Transverse colon (tissue), 4 donors: Measurements from ENCODE around the gene NUP93. TPM values are rescaled to one million over a fixed set of nuclear protein-coding genes. Genes with fewer than 3 reads are reported as not detected.

Experiments used
- DNase-seq: peaks from one replicate; pipeline ENCODE4 v3.0.0-alpha.2; 2019
- H3K27ac ChIP-seq, 4 donors: fragments of 200-600 bp; sonication (generic); 2 replicates each; pipeline ENCODE4 v1.5.1; 2016 to 2018; ENCODE audit warnings: inconsistent platforms in 4 of 4
- H3K27me3 ChIP-seq: fragments of 200-600 bp; sonication (generic); 2 replicates; pipeline ENCODE4 v1.5.1; 2017; ENCODE audit warnings: inconsistent platforms
- H3K36me3 ChIP-seq, 4 donors: fragments of 200-600 bp; sonication (generic); 2 replicates each; pipeline ENCODE4 v1.5.1; 2017 to 2019; ENCODE audit warnings: inconsistent platforms in 4 of 4
- H3K4me1 ChIP-seq, 4 donors: fragments of 200-600 bp; sonication (generic); 2 replicates each; pipeline ENCODE4 v1.5.1; 2017 to 2020; ENCODE audit warnings: inconsistent platforms in 4 of 4
- H3K4me3 ChIP-seq, 4 donors: fragments of 200-600 bp; sonication (generic); 1 replicate in 1 of 4; 2 replicates in 3 of 4; pipeline versions ENCODE4 v1.5.1 to v1.6.1; 2017 to 2019; ENCODE audit warnings: inconsistent platforms in 4 of 4
- H3K9me3 ChIP-seq, 2 donors: fragments of 200-600 bp; sonication (generic); 2 replicates each; pipeline ENCODE4 v1.5.1; 2017 to 2019; ENCODE audit warnings: inconsistent platforms in 2 of 2
- EP300 ChIP-seq: sonication (generic); formaldehyde crosslinking; IDR thresholded peaks from one replicate; pipeline ENCODE4 v1.6.1; 2017; ENCODE audit warnings: antibody characterized with exemption, low read depth
- POLR2A ChIP-seq: fragments of 450-650 bp; IDR thresholded peaks from one replicate; pipeline ENCODE4 v1.6.1; 2016; ENCODE audit warnings: antibody characterized with exemption, mild to moderate bottlenecking, moderate library complexity
- POLR2AphosphoS5 ChIP-seq, 3 donors: sonication (generic); formaldehyde crosslinking; IDR thresholded peaks; one replicate each; pipeline ENCODE4 v1.6.1; 2016; ENCODE audit warnings: antibody characterized with exemption in 3 of 3
- WGBS, 2 donors: methylation state at CpG; one replicate each; pipeline ENCODE4 v1.1.5; 2018; ENCODE audit warnings: low coverage in 1 of 2; 5-methylcytosine and 5-hydroxymethylcytosine counted together
- in situ Hi-C, 4 donors: fragments of 200-750 bp; cut with MboI; loops; one replicate each; pipeline versions ENCODE4 v1.15.0 to v1.15.1; 2017; ENCODE audit warnings: low sequenced_read_pairs in 3 of 4, low pct_ligation_motif_present in 1 of 4, low pct_unique_long_range_greater_than_20kb in 1 of 4
- intact Hi-C: fragments of 100-400 bp; cut with DNase I; formaldehyde crosslinking; loops from one replicate; pipeline ENCODE4 v1.15.1; 2023; ENCODE audit warnings: low total_unique reads
- small RNA-seq, 4 donors: library from RNA; depleted of rRNA; stranded (forward); fragments of <200 nt; gene quantifications; one replicate each; pipeline ENCODE3, GENCODE V24; 2016
- total RNA-seq, 4 donors: library from RNA; depleted of rRNA; stranded (reverse); fragments of >200 nt; gene quantifications; one replicate each; pipeline ENCODE4 v1.1.0, GENCODE V29; 2016
- TF ChIP-seq, protein P1 (sequence below), 5 experiments: fragments of 200-600 bp in 3 of 5; fragments of 450-650 bp in 2 of 5; sonication (generic) in 3 of 5; IDR thresholded peaks; 1 replicate in 2 of 5; 2 replicates in 3 of 5; pipeline ENCODE4 v1.5.1; 2016 to 2017; ENCODE audit warnings: antibody characterized with exemption in 5 of 5, inconsistent platforms in 3 of 5, mild to moderate bottlenecking in 2 of 5, moderate library complexity in 1 of 5

NUP93 gene
- total RNA-seq, 4 donors from 2014 or later, result 8.6 to 42.4 (median 20.6) TPM

DNA sequence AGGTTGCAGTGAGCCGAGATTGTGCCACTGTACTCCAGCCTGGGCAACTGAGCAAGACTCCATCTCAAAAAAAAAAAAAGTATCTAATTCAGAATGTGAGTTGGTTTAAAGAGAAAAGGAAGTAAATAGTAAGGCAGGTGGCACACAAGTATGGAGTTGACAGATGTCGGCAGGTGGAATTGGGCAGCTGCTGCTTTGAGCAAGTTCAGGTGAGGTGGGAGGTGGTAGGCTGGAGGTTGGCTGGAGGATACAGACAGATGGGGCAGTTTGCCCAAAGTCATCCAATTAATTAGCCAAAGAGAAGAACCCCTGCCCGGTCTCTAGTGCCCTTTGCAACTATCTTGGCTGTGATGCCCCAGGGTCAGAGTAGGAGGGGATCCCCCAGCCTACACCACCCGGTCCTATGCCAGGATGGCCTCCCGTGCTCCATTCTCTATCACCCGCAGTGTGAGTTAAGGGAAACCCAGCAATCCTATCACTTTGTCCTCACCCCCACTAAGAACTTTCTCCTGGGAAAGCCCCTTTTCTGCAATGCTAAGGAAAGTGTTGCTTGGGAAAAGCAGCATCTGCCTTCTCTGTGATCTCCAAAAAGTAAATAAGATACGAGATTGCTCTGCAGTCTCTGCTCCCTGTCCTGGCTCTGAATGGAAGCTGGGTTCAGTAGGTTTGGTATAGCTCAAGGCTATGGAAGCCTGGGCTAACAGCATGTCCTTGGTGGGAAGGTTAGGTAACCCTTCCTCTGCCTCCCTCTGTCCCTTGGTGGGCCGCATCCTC is 167.3 kb downstream of the NUP93 start:
- intact Hi-C loops, result no loop called here
- 83 to 88% methylated on average over 2 to 8 of the region's 8 CpGs for WGBS, 2 donors
- Histone ChIP-seq H3K27me3 (no peaks in the 10 kb centered on the region), H3K27ac (no peak overlapping the region), H3K4me1 (no peaks in the 10 kb centered on the region), H3K9me3 (no peaks in the 10 kb centered on the region), H3K4me3 (no peak overlapping the region), H3K36me3 (no peaks in the 10 kb centered on the region)
- TF ChIP-seq, protein P1, sequence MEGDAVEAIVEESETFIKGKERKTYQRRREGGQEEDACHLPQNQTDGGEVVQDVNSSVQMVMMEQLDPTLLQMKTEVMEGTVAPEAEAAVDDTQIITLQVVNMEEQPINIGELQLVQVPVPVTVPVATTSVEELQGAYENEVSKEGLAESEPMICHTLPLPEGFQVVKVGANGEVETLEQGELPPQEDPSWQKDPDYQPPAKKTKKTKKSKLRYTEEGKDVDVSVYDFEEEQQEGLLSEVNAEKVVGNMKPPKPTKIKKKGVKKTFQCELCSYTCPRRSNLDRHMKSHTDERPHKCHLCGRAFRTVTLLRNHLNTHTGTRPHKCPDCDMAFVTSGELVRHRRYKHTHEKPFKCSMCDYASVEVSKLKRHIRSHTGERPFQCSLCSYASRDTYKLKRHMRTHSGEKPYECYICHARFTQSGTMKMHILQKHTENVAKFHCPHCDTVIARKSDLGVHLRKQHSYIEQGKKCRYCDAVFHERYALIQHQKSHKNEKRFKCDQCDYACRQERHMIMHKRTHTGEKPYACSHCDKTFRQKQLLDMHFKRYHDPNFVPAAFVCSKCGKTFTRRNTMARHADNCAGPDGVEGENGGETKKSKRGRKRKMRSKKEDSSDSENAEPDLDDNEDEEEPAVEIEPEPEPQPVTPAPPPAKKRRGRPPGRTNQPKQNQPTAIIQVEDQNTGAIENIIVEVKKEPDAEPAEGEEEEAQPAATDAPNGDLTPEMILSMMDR (IDR thresholded peaks at IDR 0.05), result no peak
- no peak for TF ChIP-seq POLR2AphosphoS5 (IDR thresholded peaks at IDR 0.05)
- no peak for TF ChIP-seq POLR2A
- TF ChIP-seq EP300, result no peak
- in situ Hi-C loops, result no loop called here
- no peak for DNase-seq

DNA sequence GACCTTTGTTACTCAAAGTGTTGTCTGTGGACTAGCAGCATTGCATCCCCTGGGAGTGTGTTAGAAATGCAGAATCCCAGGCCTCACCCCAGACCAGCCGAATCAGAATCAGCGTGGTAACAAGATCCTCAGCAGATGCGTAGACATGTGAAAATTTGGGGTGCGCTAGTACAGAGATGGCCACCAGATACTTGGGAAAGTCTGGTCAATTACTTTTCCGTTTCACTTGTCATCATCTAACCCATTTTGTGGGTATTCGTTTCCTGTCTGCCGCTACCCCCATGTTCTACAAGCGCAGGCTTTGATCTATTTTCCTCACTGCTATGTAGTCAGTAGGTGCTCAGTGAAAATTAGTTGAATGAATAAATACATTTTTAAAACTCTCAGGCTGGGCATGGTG is 168.9 kb downstream of the NUP93 start:
- no peaks in the 10 kb centered on the region for H3K9me3 ChIP-seq
- in situ Hi-C loops, result no loop called here
- no peak for DNase-seq
- no peak overlapping the region for H3K27ac ChIP-seq
- no peaks in the 10 kb centered on the region for H3K27me3 ChIP-seq
- 74 to 87% methylated on average over 6 to 8 of the region's 8 CpGs for WGBS, 2 donors
- TF ChIP-seq EP300 (no peak), POLR2A (no peak), POLR2AphosphoS5 (IDR thresholded peaks at IDR 0.05) (no peak)
- TF ChIP-seq, protein P1 (IDR thresholded peaks at IDR 0.05), result no peak
- no peak overlapping the region for H3K4me3 ChIP-seq
- H3K4me1 ChIP-seq, result no peaks in the 10 kb centered on the region
- intact Hi-C loops, result no loop called here
- no peaks in the 10 kb centered on the region for H3K36me3 ChIP-seq

Small RNA genes within 50 kb of the gene (small RNA-seq; reads per million reads assigned to genes)
- 0 to 0.70 (median 0.09) reads per million in 4 donors for gene MIR138-2

Other genes starting within 250 kb of the NUP93 start
- 100 to 1,000 TPM in 1 of 4 donors, 10 to 100 TPM in 3; 38.7 to 171 (median 41.2) TPM for gene BBS2, start 210.1 kb upstream of the NUP93 start, total RNA-seq
- gene MT4, start 165.1 kb upstream of the NUP93 start, total RNA-seq, result 10 to 100 TPM in 1 of 4 donors, not detected in 3; 95.4 TPM
- 1 to 10 TPM in 1 of 4 donors, not detected in 3; 4.2 TPM for gene MT3, start 140.6 kb upstream of the NUP93 start, total RNA-seq
- gene MT2A, start 121.5 kb upstream of the NUP93 start, total RNA-seq, result 100 to 1,000 TPM in 2 of 4 donors, 10 to 100 TPM in 2; 68.8 to 459 (median 89.3) TPM
- 1,000 to 10,000 TPM in 1 of 4 donors, 100 to 1,000 TPM in 3; 109 to 1,058 (median 257) TPM for gene MT1E, start 104.3 kb upstream of the NUP93 start, total RNA-seq
- 10 to 100 TPM in 1 of 4 donors, 1 to 10 TPM in 2, not detected in 1; 2.7 to 48.3 (median 5.2) TPM for gene MT1M, start 97.5 kb upstream of the NUP93 start, total RNA-seq
- gene MT1A, start 91.5 kb upstream of the NUP93 start, total RNA-seq, result 10 to 100 TPM in 1 of 4 donors, 1 to 10 TPM in 2, not detected in 1; 4.4 to 35.2 (median 4.9) TPM
- not detected for gene MT1B, start 78.2 kb upstream of the NUP93 start, total RNA-seq
- gene MT1F, start 72.2 kb upstream of the NUP93 start, total RNA-seq, result 10 to 100 TPM in 3 of 4 donors, 1 to 10 TPM in 1; 6.8 to 54.5 (median 18.9) TPM
- gene MT1G, start 62.1 kb upstream of the NUP93 start, total RNA-seq, result 1,000 to 10,000 TPM in 1 of 4 donors, 100 to 1,000 TPM in 1, 10 to 100 TPM in 2; 21.0 to 1,835 (median 81.0) TPM
- gene MT1H, start 60.3 kb upstream of the NUP93 start, total RNA-seq, result 100 to 1,000 TPM in 1 of 4 donors, 1 to 10 TPM in 2, not detected in 1; 3.0 to 526 (median 5.6) TPM
- 100 to 1,000 TPM in 3 of 4 donors, 10 to 100 TPM in 1; 40.4 to 784 (median 274) TPM for gene MT1X, start 47.7 kb upstream of the NUP93 start, total RNA-seq
- not detected for gene SLC12A3, start 135.1 kb downstream of the NUP93 start, total RNA-seq
- 100 to 1,000 TPM in 3 of 4 donors, 10 to 100 TPM in 1; 64.1 to 335 (median 186) TPM for gene HERPUD1, start 202.0 kb downstream of the NUP93 start, total RNA-seq
- gene CETP, start 231.8 kb downstream of the NUP93 start, total RNA-seq, result under 1 TPM in 1 of 4 donors, not detected in 3; 0.55 TPM